Prostate gland (tissue), 2 donors: ENCODE data around the gene BICDL2.

Experiments used
- CTCF ChIP-seq, 4 experiments: fragments of 200-600 bp in 2 of 4; fragments of 450-650 bp in 2 of 4; sonication (generic) in 2 of 4; IDR thresholded peaks; 1 replicate in 3 of 4; 2 replicates in 1 of 4; pipeline ENCODE4 v1.5.1; 2016 to 2019; ENCODE audit warnings: antibody characterized with exemption in 4 of 4, mild to moderate bottlenecking in 2 of 4, moderate library complexity in 2 of 4
- POLR2A ChIP-seq: fragments of 450-650 bp; IDR thresholded peaks from one replicate; pipeline ENCODE4 v1.6.1; 2016; ENCODE audit warnings: antibody characterized with exemption, mild to moderate bottlenecking
- POLR2AphosphoS5 ChIP-seq: sonication (generic); formaldehyde crosslinking; IDR thresholded peaks from one replicate; pipeline ENCODE4 v1.6.1; 2017; ENCODE audit warnings: antibody characterized with exemption

GRCh38 chr16:3054965-3055733 is 18.4 kb upstream of the BICDL2 start:
- TF ChIP-seq CTCF (IDR thresholded peaks at IDR 0.05) (no peak), POLR2A (no peak), POLR2AphosphoS5 (no peak)
